A549 treated with AZD2906 at 1 μM for 4 hours (cell line): ENCODE results near the gene TSPAN10. TPM values are rescaled to one million over a fixed set of nuclear protein-coding genes. Genes with fewer than 3 reads are reported as not detected.

ENCODE experiments used
- total RNA-seq: library from RNA; stranded (reverse); fragments of 200-300 nt; extraction: Qiagen RNA extraction; gene quantifications from 5 replicates; pipeline ENCODE4 v1.2.3, GENCODE V29; 2022

Gene TSPAN10
- 3.5 to 5.8 TPM (median 5.0 TPM) in 5 replicates for total RNA-seq

DNA sequence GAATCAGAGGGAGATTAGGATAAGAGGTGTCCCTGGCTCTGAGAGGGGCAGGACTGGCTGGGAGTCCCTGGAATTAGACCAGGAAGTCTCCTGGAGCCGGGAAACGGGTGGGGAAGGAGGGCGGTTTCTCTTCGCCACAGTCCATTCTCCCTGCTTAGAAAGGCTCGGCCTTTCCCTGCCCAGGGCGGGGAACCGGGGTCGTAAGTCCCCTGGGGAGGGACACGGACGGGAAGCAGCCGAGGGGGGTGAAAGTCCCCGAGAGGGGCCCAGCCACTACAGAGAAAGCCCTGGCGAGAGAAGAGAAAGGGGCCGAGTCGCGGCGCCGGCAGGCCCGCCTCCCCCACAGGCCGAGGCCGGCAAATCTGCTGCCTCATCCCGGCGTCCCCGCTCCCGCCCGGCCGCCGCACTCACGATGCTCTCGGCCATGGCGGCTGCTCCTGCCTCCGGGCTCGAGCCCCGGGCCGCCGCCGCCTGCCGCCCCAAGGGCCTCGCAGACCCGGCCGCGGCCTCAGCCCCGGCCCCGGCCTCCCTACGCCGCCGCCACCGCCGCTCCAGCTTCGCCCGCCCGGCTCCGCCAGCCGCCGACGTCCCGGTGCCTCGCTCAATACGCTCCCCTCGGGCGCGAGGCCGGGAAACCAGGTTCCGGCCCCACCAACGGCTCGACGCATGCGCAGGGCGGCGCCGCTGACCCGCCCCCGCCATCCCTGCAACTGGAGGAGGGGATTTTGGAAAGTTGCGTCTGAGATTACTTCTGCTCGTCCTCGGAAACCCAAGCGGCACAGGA is at the start of gene TSPAN10, which contains the start of gene NPLOC4:
Gene TSPAN10 (plus strand): TSS at position 692 of the 784 bp plus-strand sequence. CDS start 5,217 bp downstream, outside the sequence.
Gene NPLOC4 (minus strand): TSS at position 608 of the 784 bp plus-strand sequence. CDS start 182 bp downstream, at position 426.

DNA sequence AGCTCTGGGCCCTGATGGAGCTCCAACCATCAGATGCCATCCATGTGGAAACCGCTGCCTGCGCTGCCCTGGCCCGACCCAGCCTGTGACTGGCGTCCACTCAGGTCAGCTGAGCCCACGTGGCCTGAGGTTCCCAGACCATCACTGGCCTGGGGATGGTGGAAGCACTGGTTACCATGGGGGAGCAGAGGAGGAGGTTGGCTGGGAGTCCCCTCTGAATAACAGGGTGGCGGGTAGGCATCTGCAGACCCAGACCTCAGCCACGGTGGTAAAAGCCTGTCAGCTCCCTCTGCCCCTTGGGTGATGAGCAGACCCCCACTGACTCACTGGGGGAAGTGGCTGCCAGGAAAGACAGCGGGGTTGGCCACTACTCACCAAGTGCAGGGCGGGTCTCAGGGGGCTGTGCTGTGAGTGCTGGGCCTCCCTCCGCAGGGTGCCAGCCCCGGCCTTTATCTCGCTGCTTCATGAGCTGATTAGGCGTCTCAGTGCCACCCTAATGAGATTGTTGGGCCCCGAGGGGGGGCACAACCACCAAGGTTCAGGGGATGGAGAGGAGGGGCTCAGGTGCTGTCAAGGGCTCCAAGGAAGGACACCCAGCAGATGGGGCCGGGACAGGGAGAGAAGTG is 19.2 kb downstream of the TSPAN10 start, which contains the start of gene PDE6G:
Gene PDE6G (minus strand): TSS at position 425 of the 626 bp plus-strand sequence. CDS start 3,237 bp downstream, outside the sequence.

DNA sequence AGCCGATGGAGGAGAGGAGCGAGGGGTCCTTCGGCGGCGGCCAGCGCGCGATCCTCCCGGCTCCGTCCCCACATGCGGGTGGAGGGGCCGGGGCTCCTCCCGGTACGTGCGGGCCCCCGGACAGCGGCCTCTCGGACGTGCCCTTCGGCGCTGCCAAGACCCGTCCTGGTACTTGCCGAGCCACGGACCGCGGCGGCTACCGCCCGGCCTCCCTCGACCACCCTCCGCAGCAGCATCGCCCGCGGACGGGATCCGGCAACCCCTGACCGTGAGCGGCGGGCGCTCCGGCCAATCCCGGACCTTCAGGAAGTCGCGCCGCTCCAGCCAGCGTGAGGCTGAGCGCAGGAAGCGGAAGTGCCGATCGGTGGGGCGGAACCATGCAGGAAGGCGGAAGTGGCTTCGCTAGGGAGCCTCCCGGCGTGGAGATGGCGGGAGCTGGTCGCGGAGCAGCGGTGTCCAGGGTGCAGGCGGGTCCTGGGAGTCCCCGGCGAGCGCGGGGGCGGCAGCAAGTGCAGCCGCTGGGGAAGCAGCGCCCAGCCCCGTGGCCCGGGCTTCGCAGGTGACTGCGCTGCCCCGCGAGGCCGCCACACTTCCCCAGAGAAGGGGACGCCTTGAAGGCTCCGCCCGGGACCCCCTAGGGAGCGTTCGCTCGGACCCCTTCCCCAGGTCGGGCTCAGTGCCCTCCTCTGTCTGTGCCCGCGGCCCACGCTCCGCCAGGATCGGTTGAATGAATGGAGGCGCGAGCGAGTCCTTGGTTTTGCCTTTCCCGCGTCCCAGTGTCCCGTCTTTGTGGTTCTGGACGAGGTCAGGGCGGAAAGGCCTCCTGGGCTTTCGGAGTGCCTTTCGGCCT is 29.6 kb downstream of the TSPAN10 start, which contains the start of the genes CCDC137 and OXLD1:
Gene CCDC137 (plus strand): TSS at position 396 of the 850 bp plus-strand sequence. CDS start 30 bp downstream, at position 426.
Gene OXLD1 (minus strand): TSS at position 264 of the 850 bp plus-strand sequence. CDS start 28 bp downstream, at position 236.

GRCh38 chr17:81683584-81684441 is 46.8 kb downstream of the TSPAN10 start, which contains the start of the genes ARL16 and HGS:
Gene ARL16 (minus strand): TSS chr17:81683797. CDS start chr17:81683753, 44 bp downstream.
Gene HGS (plus strand): TSS chr17:81684011. CDS start chr17:81684067, 56 bp downstream.

Other genes starting within 250 kb of the TSPAN10 start
- gene BAHCC1, start 241.7 kb upstream of the TSPAN10 start, total RNA-seq = 6.7 to 10.0 TPM (median 8.0 TPM) in 5 replicates
- 4,866 to 7,505 TPM (median 5,499 TPM) in 5 replicates for gene ACTG1, start 124.4 kb upstream of the TSPAN10 start, total RNA-seq
- gene FSCN2, start 108.8 kb upstream of the TSPAN10 start, total RNA-seq = 0.86 to 1.6 TPM (median 1.3 TPM) in 5 replicates
- 18.3 to 26.8 TPM (median 23.8 TPM) in 5 replicates for gene FAAP100, start 84.8 kb upstream of the TSPAN10 start, total RNA-seq
- gene NPLOC4, start 84 bp upstream of the TSPAN10 start, total RNA-seq = 89.6 to 96.7 TPM (median 94.0 TPM) in 5 replicates
- 1.5 to 2.8 TPM (median 2.4 TPM) in 5 replicates for gene PDE6G, start 19.3 kb downstream of the TSPAN10 start, total RNA-seq
- 31.9 to 66.1 TPM (median 60.6 TPM) in 5 replicates for gene OXLD1, start 29.4 kb downstream of the TSPAN10 start, total RNA-seq
- gene CCDC137, start 29.5 kb downstream of the TSPAN10 start, total RNA-seq = 58.3 to 69.6 TPM (median 60.1 TPM) in 5 replicates
- 44.8 to 49.2 TPM (median 48.3 TPM) in 5 replicates for gene ARL16, start 46.6 kb downstream of the TSPAN10 start, total RNA-seq
- 127 to 207 TPM (median 193 TPM) in 5 replicates for gene HGS, start 46.8 kb downstream of the TSPAN10 start, total RNA-seq
- gene MRPL12, start 66.2 kb downstream of the TSPAN10 start, total RNA-seq = 223 to 334 TPM (median 303 TPM) in 5 replicates
- gene SLC25A10, start 75.1 kb downstream of the TSPAN10 start, total RNA-seq = 26.6 to 46.9 TPM (median 43.3 TPM) in 5 replicates
- 0.14 to 0.55 TPM (median 0.34 TPM) in 5 replicates for gene GCGR, start 167.0 kb downstream of the TSPAN10 start, total RNA-seq
- 79.5 to 107 TPM (median 101 TPM) in 5 replicates for gene MCRIP1, start 196.1 kb downstream of the TSPAN10 start, total RNA-seq
- 0.08 to 0.35 TPM (median 0.18 TPM) in 5 replicates for gene PPP1R27, start 197.9 kb downstream of the TSPAN10 start, total RNA-seq
- gene P4HB, start 223.3 kb downstream of the TSPAN10 start, total RNA-seq = 673 to 727 TPM (median 692 TPM) in 5 replicates
- 592 to 701 TPM (median 654 TPM) in 5 replicates for gene ARHGDIA, start 234.1 kb downstream of the TSPAN10 start, total RNA-seq